Measurements from ENCODE around the gene MTHFD2.

Gene MTHFD2

GRCh38 chr2:74198461-74199274, at the start of gene MTHFD2:
Gene MTHFD2 (plus strand): TSS chr2:74198615. CDS start chr2:74198642, 27 bp downstream.
- Histone ChIP-seq H3K36me3 (ENCODE audit: control insufficient read depth, insufficient read depth, low read length) (no peaks in the 10 kb centered on the region), H3K4me3 (replicated peaks; ENCODE audit: low read depth, low read length) (peak within 1 kb of the TSS; percentile 99), H3K27me3 (replicated peaks; ENCODE audit: control insufficient read depth, insufficient read depth, low read length) (no peaks in the 10 kb centered on the region)
- peak; percentile 96 for DNase-seq (ENCODE audit: extremely low read depth, insufficient read length)
- TF ChIP-seq CTCF (IDR thresholded peaks at IDR 0.05; ENCODE audit: insufficient read depth, low read length, poor library complexity, severe bottlenecking) = peak; percentile 90

GRCh38 chr2:74149247-74149525, 49.2 kb upstream of the MTHFD2 start:
- no peak for DNase-seq (ENCODE audit: extremely low read depth, insufficient read length)
- Histone ChIP-seq H3K27me3 (replicated peaks; ENCODE audit: control insufficient read depth, insufficient read depth, low read length) (no peaks in the 10 kb centered on the region), H3K4me3 (replicated peaks; ENCODE audit: low read depth, low read length) (no peak overlapping the region), H3K36me3 (ENCODE audit: control insufficient read depth, insufficient read depth, low read length) (peaks cover 2% of the 10 kb centered on the region; the same call in 1 of the 2 replicates)
- TF ChIP-seq CTCF (IDR thresholded peaks at IDR 0.05; ENCODE audit: insufficient read depth, low read length, poor library complexity, severe bottlenecking) = no peak

GRCh38 chr2:74149570-74150319, 48.7 kb upstream of the MTHFD2 start:
- TF ChIP-seq CTCF (IDR thresholded peaks at IDR 0.05; ENCODE audit: insufficient read depth, low read length, poor library complexity, severe bottlenecking) = no peak
- H3K36me3 ChIP-seq (ENCODE audit: control insufficient read depth, insufficient read depth, low read length) = peaks cover 2% of the 10 kb centered on the region; the same call in 1 of the 2 replicates
- no peaks in the 10 kb centered on the region for H3K27me3 ChIP-seq (replicated peaks; ENCODE audit: control insufficient read depth, insufficient read depth, low read length)
- DNase-seq (ENCODE audit: extremely low read depth, insufficient read length) = no peak
- no peak overlapping the region for H3K4me3 ChIP-seq (replicated peaks; ENCODE audit: low read depth, low read length)

- no peak for DNase-seq (ENCODE audit: extremely low read depth, insufficient read length)
- Histone ChIP-seq H3K36me3 (ENCODE audit: control insufficient read depth, insufficient read depth, low read length) (peaks cover 2% of the 10 kb centered on the region; the same call in 1 of the 2 replicates), H3K4me3 (replicated peaks; ENCODE audit: low read depth, low read length) (no peak overlapping the region), H3K27me3 (replicated peaks; ENCODE audit: control insufficient read depth, insufficient read depth, low read length) (no peaks in the 10 kb centered on the region)
- TF ChIP-seq CTCF (IDR thresholded peaks at IDR 0.05; ENCODE audit: insufficient read depth, low read length, poor library complexity, severe bottlenecking) = no peak
Observed at GRCh38 chr2:74152954-74153353, 45.5 kb upstream of the MTHFD2 start.

GRCh38 chr2:74155830-74156229, 42.6 kb upstream of the MTHFD2 start:
- H3K36me3 ChIP-seq (ENCODE audit: control insufficient read depth, insufficient read depth, low read length) = peaks cover 5% of the 10 kb centered on the region
- DNase-seq (ENCODE audit: extremely low read depth, insufficient read length) = no peak
- TF ChIP-seq CTCF (IDR thresholded peaks at IDR 0.05; ENCODE audit: insufficient read depth, low read length, poor library complexity, severe bottlenecking) = no peak
- H3K27me3 ChIP-seq (replicated peaks; ENCODE audit: control insufficient read depth, insufficient read depth, low read length) = no peaks in the 10 kb centered on the region
- H3K4me3 ChIP-seq (replicated peaks; ENCODE audit: low read depth, low read length) = no peak overlapping the region

Measured in GM06990 (cell line).